Embryonic facial prominence (tissue), 1 donor: ENCODE results near the gene RNASE9.
"Not testable (repeated sequence)": the region's sequence is repeated elsewhere in the genome, so short reads cannot be mapped to it uniquely, and the experiment has no call there.

Source experiments
- DNase-seq: peaks from one replicate; pipeline ENCODE4 v3.0.0-alpha.2; 2016; ENCODE audit errors: extremely low spot score

RNASE9 gene

DNA sequence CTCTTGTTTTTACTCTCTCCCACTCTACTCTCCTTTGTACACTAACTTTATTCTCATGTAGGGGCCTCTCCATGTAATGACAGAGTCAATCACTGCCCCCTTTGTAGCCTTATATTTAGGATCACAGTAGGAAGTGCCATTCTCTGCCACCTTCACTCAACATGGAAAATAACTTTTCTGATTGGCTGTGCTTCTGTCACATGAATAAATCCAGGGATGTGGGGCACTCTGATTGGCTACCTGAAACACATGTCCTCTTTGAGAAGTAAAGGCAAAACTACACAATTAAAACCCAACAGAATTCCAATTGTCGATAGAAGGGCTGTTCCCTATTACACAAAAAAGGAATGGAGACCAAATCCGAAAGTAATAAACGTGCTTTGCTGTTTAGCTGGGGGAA, at the start of gene RNASE9:
Gene RNASE9, minus strand, starts transcription at position 87 of the 400 bp plus-strand sequence.
- no peak for DNase-seq

DNA sequence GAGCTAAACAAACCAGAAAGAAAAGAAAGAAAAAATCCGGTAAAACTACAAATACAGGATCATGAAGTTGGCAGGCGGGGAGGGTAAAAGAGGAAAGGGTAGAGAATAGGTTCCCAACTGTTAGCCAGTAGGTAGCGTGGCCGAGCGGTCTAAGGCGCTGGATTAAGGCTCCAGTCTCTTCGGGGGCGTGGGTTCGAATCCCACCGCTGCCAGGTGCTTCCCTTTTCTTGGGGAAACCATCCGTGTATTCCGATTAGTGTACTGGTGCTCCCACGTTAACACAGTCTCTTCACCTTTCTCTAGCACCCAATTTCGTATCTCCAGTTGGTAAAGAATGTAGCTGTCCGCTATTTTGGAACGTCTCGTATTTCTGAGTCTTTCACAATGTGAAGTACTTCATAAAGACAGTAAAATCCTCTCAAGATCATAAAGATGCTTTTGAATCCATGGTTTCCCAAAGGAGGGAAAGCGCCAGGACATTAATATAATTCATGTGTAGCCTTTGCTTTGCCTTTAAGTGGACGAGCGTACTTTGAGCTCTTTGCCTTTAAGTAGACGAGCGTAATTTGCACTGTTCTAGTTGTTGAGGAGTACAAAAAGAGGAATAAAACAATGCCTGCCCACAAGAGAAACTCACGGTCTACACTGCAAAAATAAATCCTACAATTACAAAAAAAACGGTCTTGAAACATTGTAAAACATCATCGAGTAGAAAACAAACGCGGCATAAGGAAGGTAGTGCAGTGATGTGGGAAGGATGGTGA, 49.3 kb upstream of the RNASE9 start:
- DNase-seq = peak; percentile 49

DNA sequence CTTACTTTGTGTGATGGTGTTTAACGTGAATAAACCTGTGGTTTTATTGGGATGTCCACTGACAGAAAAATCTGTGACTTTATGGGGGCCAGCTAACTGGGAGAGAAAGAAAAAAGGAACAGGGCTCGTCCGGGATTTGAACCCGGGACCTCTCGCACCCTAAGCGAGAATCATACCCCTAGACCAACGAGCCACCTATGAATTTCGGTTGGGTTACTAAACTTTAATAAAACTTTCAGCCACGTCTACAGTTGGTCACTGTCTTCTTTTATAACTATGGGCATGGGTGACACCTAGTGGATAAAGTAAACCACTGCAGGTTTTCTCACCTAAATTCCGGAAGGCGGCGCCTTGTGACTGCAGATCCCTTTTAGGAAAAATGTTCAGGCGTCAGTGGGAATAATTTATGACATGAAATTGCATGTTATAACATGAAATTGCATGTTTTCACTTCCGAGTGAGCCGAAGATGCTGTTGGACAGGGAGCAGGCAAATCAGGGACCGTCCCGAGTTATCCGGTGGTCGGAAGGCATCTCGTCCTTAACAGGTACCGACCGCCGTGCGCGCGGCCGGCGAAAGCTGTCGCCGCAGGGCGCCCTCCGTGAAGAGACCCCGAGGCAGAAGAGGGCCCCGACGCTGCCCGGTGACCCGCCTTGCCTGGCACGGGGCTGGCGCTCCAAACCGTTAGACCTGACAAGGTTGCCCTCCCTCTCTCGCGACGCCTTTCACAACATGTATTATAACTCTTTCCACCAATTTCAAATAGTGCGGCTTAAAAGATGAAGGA, 48.6 kb upstream of the RNASE9 start:
- DNase-seq = peak; percentile 88

DNA sequence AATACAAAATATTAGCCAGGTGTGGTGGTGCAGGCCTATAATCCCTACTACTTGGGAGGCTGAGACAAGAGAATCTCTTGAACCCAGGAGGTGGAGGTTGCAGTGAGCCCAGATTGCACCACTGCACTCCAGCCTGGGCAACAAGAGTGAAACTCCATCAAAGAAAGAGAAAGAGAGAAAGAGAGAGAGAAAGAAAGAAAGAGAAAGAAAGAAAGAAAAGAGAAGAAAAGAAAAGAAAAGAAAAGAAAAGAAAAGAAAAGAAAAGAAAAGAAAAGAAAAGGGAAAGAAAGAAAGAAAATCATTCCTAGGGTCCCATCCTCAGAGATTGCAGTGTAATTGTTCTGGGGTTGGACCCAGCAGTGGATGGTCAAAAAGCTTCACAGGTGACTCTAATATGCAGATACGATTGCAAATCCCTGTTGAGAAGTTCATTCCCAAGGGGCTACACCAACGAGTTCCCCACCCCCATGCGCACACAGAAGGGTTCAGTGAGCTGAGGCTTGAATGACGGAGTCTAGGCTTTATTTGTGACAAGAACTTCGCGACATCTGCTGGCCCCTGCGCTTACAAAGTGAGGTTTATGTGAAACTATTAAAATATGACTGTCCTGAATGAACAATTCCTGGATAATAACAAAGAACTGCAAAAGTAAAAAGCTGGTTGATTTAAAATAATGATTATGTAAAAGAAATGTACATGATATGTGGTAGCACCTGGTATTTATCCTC, 47.7 kb upstream of the RNASE9 start:
- DNase-seq = no peak

DNA sequence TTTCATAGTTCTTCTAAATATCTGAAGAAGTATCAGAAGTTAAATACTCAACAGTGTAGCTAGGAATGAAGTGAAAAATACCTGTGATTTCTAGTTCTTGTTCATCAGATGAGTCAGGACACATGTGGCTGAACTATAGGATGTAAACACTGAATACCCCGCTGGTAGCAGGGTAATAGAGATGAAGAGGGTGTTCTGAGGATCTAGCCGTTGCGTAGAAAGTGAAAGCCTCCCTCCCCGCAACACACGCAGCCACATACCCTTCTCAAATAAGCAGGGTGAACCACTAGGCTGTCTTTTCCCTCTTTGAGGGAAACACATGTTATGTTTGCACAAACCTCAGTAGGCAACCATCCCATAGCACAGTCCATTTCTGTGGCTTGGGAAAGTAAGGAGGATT, 46.8 kb upstream of the RNASE9 start:
- DNase-seq = no peak

DNA sequence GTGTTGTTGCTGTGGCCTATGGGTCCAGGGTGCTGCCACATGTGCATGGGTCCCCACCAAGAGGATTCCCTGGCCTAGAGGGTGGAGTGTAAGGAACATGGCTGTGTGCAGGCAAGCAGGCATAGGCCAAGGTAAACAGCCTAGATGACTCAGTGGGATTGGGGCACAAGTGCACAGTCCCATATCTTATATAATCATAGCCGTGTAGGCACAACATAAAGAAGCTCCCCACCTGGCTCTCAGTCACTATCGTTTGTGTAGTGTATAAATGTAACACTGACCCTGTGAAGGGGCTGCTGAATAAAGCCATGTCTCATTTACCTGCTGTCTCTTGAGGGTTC, 46.0 kb upstream of the RNASE9 start:
- DNase-seq = no peak

DNA sequence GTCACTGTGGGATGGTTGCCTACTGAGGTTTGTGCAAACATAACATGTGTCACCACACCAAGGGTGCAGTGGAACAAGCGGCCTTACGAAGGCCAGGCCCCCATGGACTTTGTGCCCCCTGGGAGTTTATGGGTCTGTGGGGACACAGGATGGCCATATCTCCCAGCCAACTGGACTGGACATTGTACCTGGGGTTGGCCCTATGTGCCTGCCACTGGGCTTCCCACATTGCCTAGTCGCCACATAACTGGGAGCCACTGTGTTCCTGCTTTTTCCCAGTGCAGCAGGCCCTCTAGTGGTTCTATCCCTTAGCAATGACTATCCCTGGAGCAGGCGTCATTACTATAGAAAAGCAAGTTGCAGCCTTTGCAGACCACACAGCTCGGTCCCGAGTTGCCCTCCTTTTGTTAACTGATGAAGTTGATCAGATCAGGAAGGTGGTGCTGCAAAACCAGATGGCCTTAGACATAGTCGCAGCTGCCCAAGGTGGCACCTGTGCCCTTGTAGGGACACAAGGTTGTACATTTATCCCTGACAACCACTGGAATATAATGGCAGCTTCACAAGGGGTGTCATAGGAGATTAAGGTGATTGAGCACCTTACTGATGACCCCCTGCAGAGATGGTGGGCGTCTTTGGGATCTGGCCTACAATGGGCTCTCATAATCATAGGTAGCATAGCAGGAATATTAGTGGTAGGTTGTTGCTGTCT, 45.5 kb upstream of the RNASE9 start:
- DNase-seq = no peak

DNA sequence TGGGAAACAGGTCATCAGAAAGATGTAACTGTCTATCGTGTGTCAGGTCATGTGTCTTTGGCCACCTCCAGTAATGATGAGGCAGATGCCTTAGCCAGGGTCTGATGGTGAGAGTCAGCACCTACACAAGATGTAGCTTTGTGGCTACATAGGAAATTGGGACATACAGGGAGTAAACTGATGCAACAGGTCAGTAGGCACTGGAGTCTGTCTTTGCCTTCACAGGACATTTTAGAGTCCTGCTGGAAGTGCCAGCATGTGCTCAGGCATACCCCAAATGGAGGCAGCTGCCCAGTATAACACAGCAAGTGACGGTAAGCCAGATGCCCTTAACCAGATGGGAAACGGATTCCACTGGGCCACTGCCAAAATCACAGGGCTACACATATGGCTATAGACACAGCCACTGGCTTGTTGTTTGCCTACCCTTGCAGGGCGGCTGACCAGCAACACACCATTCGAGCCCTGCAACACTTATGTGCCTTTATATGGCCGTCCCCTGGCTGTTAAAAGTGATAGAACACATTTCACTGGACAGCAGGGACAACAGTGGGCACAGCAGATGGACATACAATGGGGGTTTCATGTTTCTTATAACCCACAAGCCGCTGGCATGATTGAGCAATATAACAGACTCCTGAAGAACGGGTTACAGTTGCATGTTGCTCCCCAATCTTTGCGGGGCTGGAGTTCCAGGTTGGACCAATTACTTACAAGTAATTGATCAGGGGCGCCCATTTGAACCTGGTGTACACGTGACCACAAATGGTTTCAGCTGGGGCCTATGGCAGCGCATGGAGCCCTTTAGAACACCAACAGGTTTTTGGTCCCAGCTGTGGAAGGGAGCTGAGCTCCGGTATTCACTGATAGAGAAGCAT, 43.2 kb upstream of the RNASE9 start:
- DNase-seq = no peak

DNA sequence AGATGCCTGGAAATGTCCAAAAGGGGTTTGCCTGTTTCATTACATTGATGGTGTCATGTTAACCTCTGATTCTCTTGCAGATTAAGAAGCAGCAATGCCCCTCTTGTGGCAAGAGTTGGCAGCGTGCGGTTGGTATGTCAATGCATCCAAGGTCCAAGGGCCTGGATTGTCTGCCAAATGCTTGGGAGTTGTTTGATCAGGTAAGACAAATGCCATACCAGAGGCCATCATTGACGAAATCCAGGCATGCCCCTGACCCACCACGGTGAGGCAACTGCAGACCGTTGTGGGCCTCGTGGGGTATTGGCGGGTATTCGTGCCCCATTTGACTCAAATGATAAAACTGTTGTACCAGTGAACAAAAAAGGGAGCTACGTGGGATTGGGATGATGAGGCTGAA, 41.7 kb upstream of the RNASE9 start:
- no peak for DNase-seq

DNA sequence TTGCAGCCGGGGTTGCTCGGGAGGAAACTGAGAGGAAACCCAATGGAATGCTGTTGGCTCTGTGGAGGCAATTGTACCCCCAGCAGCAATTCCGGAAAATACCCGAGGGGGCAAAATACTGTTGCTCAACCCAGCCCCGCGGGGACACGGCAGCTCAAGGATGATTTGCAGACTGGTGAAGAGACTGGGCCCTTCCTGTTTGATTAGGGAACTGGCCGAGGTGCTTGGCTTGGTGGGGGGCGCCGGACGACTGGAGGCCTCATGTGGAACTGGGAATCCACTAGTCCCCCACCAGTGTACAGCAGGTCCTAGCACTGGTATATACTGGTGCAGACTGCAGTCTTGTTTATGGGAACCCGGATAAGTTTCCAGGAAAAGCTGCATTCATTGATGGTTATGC, 40.7 kb upstream of the RNASE9 start:
- DNase-seq = no peak

DNA sequence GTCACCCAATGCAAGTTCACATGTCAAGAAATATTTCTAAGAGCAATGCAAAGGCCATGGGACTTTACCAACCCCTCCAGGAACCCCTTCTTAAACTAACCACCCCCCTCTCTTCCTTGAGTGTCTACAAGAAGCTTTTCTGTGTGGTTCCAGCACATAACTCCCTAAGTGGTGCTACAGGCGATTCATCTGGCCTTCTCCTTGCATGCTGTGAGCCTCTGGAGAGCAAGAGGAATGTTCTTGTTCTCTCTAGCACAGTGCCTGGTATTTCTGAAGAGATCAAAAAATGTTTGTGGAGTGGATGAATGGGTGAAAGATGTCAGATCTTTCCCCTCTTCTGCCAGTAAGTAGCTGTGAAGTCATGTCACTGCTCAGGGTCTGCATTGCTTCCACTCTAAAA, 36.3 kb upstream of the RNASE9 start:
- no peak for DNase-seq

DNA sequence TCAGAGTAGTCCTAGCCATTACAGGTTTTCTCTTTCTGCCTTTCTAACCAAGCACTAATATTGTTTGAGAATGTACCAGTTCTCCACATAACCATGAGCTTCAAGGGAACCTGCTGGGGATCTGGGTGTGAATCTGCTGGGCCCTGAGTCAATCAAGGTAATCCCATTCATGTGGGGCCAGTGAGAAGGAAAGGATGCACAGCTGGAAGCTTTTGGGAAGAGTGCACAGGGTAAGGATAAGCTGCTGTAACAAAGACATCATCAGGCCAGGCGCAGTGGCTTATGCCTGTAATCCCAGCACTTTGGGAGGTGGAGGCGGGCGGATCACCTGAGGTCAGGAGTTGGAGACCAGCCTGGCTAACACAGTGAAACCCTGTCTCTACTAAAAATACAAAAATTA, 34.9 kb upstream of the RNASE9 start:
- DNase-seq = not testable (repeated sequence)

DNA sequence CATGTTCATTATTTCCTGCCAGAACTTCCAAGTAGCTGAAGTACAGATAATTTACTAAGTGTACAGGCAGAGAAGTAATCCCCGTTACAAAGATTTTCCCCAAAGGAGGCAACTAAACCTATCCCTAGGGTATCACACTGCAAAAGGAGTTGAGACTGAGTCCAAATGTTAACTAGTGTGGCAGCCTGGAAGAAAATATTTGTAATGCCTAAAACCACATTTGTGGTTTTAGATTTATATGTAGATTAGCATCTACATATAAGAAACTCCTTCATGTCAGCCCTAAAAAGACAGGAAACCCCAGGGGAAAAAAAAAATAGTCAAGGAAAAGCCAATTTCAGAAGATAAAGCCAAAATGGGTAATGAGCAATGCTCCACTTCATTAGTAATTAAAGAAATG, 31.7 kb upstream of the RNASE9 start:
- no peak for DNase-seq

DNA sequence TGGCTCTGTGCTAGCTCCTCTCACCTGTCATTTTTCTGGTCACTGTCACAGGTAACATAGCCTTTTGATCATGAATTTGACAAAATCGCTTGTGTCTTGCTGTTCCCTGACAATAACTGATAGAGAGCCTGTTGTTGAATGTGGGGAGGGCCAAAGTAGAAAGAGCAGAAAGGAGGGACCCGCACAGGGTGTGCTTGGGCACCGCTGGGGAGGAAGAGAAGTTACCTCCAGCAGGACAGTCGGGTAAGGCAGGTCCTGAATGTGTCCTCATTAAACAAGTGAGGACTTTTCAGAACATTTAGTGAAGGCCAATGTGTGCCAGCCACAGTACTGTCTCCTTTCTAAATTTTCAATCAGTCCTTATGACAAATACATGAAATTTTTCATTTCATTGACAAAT, 30.4 kb upstream of the RNASE9 start, which contains the start of gene RNASE12:
Gene RNASE12, minus strand, starts transcription at position 142 of the 400 bp plus-strand sequence. CDS start 653 bp downstream, outside the sequence.
- DNase-seq = no peak

DNA sequence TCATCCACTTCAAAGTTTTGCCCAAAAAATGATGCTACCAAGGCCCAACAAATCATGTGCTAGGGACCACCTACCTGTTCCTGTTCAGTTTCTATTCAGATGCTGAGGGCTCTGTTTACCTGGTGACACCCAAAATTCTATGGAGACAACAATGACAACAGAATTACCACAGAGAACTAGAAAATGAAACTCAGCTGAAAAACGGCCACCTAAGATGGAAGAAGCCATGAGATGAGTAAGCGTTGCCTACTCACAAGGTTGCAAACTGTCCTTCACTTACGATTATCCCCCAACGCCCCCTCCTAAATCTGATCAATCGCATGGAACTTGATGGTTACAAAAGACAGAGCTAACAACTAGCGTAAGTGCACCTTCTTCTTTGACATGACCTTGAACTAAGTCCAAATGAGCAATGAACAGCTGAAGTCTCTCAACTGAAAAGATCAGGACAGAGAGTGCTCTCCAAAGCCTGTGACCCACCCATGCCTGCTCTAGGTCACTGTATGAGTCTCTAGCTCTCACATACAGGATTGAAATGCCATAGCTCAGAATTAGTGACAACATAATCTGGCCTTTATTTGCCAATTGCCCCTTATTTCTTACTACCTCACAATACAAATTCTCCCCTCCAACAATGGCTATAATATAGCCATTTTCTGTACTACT, 26.8 kb upstream of the RNASE9 start, which contains the start of gene RNASE11:
Gene RNASE11, minus strand, starts transcription at position 513 of the 666 bp plus-strand sequence.
- DNase-seq = no peak

DNA sequence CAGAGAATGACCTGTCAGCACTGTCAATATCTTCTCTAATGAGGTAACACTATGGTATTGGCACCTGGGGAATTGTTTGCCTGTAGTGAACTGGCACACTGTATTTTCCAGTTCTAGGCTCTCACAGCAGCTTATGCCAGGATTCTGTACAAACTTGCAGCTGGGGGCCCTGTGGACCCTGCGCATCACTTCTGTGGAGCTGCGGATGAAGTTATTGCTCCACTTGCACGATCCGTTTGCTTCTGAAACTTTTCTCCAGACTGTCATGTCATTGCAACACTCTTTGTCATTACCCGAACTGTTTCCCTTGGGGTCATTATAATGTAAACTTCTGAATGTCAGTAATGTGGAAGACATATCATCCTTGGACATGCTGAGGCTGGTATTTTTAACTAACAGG, 23.1 kb upstream of the RNASE9 start:
- DNase-seq = no peak

DNA sequence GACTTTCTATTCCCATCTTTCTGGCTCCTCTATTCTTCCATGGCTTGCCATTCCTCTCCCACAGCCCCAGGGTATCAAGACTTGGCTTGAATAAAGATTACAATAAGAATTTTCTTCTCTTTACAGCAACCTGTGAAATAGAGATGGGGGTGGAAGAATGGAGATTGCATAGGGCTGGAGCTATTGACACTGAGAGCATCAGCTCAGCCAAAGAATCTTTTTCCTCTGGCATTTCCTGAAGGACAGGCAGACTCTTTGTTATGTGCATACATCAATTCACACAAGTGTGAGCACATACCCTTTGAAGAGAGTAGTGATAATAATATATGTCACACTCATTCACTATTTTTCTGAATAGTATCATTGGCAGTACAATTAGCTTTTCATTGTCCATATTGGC, 22.3 kb upstream of the RNASE9 start:
- no peak for DNase-seq

DNA sequence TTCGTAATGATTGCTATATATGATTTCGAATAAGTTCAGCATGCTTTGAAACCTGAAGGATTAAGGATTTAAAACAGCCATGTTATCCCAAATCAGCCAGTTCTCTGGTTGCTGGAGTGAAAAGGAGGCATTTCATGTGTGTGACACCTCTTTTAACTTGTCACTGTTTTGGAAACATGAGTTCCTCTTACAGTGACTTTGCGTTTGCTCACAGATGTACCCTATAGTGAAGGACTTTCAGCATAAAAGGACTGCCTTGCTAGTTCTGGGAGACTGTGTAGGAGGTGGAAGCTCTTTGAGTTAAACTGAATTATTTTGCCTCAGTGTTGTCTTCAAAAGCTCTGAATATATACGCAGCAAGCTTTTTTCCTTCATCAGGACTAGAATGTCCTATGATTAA, 19.4 kb upstream of the RNASE9 start:
- no peak for DNase-seq

DNA sequence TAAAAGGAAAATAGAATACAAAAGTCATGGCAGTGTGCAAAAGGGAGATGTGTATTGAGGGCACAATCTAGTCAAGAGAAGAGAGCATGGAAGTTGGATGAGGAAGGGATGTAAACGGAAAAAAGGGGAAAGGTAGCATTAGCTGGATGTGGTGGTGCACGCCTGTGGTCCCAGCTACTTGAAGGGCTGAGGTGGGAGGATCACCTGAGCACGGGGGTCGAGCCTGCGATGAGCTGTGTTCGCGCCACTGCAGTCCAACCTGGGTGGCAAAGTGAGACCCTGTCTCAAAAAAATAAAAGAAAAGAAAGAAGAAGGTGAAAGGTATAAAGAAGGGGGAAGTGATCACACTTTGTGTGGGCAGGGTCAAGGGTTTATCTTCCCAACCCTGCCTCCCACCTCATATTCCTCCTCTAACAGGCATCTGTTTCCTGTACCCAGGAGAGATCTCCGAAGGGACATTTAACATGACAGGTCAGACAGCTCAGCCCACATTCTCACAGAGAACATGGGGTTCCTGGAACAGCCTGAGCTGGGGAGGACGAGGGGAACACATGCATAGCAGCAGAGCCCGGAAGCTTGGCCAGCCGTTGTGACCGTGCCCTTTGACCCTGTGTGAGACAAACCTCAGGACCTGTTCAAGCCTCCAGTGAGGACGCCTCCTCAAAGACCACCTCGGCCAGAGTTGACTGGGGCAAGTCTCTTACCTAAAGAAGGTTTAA, 18.1 kb upstream of the RNASE9 start:
- DNase-seq = no peak

DNA sequence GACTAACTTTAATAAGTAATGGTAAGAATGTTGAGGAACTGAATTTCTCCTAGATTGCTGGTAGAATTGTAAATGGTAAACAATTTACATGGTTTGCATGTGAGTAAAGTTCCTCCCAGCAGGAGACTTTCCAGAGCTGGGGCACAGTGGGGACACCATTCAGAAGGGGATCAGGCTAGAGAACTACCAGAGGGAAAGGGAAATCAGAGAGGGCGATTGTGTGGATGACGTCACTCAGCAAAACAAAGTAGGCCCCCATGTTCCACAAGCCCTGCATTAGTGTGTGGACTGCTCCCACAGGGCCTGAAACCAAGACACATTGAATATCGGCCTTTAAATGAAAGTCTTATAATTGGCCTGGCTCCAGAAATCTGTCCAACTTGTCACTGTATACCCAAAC, 17.5 kb upstream of the RNASE9 start:
- DNase-seq = no peak
